HUES64 (cell line): ENCODE data around the gene SRCIN1.
"Not testable (repeated sequence)": the region's sequence is repeated elsewhere in the genome, so short reads cannot be mapped to it uniquely, and the experiment has no call there.

Experiments used
- H3K27ac ChIP-seq: 2 replicates; pipeline ENCODE4 v1.7.0; 2013; ENCODE audit warnings: low read depth, low read length, inconsistent platforms
- H3K27me3 ChIP-seq: 2 replicates; pipeline ENCODE4 v1.6.1; 2013; ENCODE audit warnings: mild to moderate bottlenecking, low read length; ENCODE audit not compliant: insufficient read depth
- H3K36me3 ChIP-seq: 2 replicates; pipeline ENCODE4 v1.6.1; 2013; ENCODE audit warnings: mild to moderate bottlenecking, low read length; ENCODE audit not compliant: insufficient read depth
- H3K4me1 ChIP-seq: 2 replicates; pipeline ENCODE4 v1.6.1; 2013; ENCODE audit warnings: mild to moderate bottlenecking, low read length, moderate library complexity; ENCODE audit not compliant: insufficient read depth
- H3K4me3 ChIP-seq: 2 replicates; pipeline ENCODE4 v1.5.1; 2013; ENCODE audit warnings: mild to moderate bottlenecking, low read length, moderate library complexity
- H3K9ac ChIP-seq: 2 replicates; pipeline ENCODE4 v1.6.1; 2013; ENCODE audit warnings: mild to moderate bottlenecking, low read depth, low read length
- H3K9me3 ChIP-seq: 2 replicates; pipeline ENCODE4 v1.6.1; 2013; ENCODE audit warnings: low read depth, low read length; ENCODE audit not compliant: insufficient read depth
- WGBS: fragments of 150-250, 120-280 bp; methylation state at CpG from one replicate; pipeline ENCODE4 v1.1.7; 2013; ENCODE audit warnings: missing lambda C conversion rate; 5-methylcytosine and 5-hydroxymethylcytosine counted together

The SRCIN1 gene

GRCh38 chr17:38511150-38512108 lies 94.3 kb downstream of the SRCIN1 start:
- peak overlapping the region; percentile 60 for H3K9ac ChIP-seq
- 35% methylated on average over 11 of the region's 15 CpGs for WGBS

DNA sequence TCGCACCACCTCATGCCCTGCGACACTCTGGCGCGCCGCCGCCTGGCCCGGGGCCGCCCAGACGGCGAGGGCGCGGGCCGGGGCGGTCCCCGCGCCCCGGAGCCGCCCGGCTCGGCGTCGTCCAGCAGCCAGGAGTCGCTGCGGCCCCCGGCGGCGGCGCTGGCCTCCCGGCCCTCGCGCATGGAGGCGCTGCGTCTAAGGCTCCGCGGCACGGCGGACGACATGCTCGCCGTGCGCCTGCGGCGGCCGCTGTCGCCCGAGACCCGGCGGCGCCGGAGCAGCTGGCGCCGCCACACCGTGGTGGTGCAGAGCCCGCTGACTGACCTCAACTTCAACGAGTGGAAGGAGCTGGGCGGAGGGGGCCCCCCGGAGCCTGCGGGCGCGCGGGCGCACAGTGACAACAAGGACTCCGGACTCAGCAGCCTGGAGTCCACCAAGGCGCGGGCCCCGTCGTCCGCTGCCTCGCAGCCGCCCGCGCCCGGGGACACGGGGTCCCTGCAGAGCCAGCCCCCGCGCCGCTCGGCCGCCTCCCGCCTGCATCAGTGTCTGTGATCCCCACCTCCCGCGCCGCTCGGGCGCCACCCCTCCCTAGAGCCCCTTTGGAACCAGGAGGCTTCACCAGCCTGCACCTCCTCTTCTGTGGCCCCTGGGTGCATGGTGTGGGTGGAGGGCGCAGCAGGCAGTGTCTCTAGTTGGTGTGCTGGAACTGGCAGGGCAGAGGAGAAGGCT lies 95.2 kb downstream of the SRCIN1 start:
- Histone ChIP-seq H3K27me3 (peaks cover 32% of the 10 kb centered on the region), H3K4me1 (peaks cover 10% of the 10 kb centered on the region), H3K27ac (no peak overlapping the region), H3K9ac (peak overlapping the region; percentile 60), H3K9me3 (no peaks in the 10 kb centered on the region), H3K4me3 (peak overlapping the region; percentile 51), H3K36me3 (peaks cover 11% of the 10 kb centered on the region; the same call in 1 of the 2 replicates)
- WGBS, result 1% methylated on average over 86 of the region's 86 CpGs

More at GRCh38 chr17:38511150-38512108, 94.3 kb downstream of the SRCIN1 start:
- Histone ChIP-seq H3K27me3 (peaks cover 32% of the 10 kb centered on the region), H3K9me3 (no peaks in the 10 kb centered on the region), H3K4me3 (peak overlapping the region; percentile 51), H3K36me3 (peaks cover 4% of the 10 kb centered on the region; the same call in 1 of the 2 replicates), H3K27ac (no peak overlapping the region), H3K4me1 (peaks cover 10% of the 10 kb centered on the region)

DNA sequence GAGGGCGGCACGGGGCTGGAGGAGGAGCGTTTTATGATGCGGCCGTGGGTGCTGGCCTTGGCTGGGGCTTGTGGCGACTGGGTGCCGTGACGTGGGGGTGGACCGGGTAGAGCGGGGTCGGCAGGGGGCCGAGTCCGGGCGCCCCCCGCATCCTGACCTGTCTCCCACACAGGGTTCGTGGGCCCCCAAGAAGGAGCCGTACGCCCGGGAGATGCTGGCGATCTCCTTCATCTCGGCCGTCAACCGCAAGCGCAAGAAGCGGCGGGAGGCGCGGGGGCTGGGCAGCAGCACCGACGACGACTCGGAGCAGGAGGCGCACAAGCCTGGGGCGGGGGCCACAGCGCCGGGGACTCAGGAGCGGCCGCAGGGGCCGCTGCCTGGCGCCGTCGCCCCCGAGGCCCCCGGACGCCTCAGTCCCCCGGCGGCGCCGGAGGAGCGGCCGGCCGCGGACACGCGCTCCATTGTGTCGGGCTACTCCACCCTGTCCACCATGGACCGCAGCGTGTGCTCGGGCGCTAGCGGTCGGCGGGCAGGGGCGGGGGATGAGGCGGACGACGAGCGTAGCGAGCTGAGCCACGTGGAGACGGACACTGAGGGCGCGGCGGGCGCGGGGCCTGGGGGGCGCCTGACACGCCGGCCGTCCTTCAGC lies 95.9 kb downstream of the SRCIN1 start:
- Histone ChIP-seq H3K36me3 (peaks cover 11% of the 10 kb centered on the region; the same call in 1 of the 2 replicates), H3K4me3 (peak overlapping the region; percentile 51), H3K27me3 (peaks cover 32% of the 10 kb centered on the region), H3K4me1 (peaks cover 10% of the 10 kb centered on the region), H3K27ac (no peak overlapping the region), H3K9ac (peak overlapping the region; percentile 7), H3K9me3 (no peaks in the 10 kb centered on the region)
- 1% methylated on average over 80 of the region's 80 CpGs for WGBS

DNA sequence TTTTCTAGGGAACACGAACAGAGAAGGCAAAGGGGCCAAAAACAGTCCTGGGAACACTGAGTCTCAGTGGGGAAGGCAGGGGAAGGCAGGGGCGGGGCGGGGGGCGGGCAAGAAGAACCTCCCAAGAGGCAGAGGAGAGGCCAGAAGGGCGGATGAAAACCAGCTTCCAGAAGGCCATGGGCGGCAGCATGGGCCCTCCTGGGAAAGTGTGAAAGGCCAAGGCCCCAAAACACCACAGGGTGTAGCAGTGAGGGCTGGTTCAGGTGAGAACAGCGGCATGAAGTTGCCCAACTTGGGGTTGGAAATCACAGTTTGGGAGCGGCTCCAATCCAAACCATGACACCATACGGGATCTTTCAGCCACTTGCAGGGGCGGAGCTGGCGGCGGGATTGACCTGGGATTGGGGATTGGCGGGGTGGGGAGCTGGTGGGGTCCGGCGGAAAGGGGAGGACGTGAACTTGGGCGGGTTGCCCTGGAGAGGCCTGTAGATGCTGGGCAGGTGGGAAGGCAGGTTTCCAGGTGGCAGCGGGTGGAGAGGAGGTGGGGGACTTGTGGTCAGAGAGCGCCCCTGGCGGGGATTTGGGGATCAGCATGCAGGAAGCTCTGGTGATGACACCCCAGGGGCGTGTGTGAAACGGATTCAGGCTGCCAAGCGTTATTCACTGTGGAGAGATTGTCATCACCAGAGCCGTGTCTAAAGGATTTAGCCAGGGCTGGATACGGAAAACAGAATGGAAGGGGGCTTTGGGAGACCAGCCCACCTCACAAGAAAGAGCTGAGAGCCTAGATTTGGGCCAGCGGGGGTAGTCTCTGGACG lies 96.6 kb downstream of the SRCIN1 start:
- no peak overlapping the region for H3K9ac ChIP-seq
- H3K4me1 ChIP-seq, result peaks cover 10% of the 10 kb centered on the region
- 21% methylated on average over 27 of the region's 27 CpGs for WGBS
- peaks cover 32% of the 10 kb centered on the region for H3K27me3 ChIP-seq
- H3K9me3 ChIP-seq, result no peaks in the 10 kb centered on the region
- no peak overlapping the region for H3K27ac ChIP-seq
- peak overlapping the region; percentile 51 for H3K4me3 ChIP-seq
- peaks cover 13% of the 10 kb centered on the region; the same call in 1 of the 2 replicates for H3K36me3 ChIP-seq

- H3K27me3 ChIP-seq, result peaks cover 32% of the 10 kb centered on the region
- H3K36me3 ChIP-seq, result peaks cover 18% of the 10 kb centered on the region; the same call in 1 of the 2 replicates
- H3K4me3 ChIP-seq, result no peak overlapping the region
- no peak overlapping the region for H3K9ac ChIP-seq
- 65% methylated on average over 6 of the region's 6 CpGs for WGBS
- peaks cover 10% of the 10 kb centered on the region for H3K4me1 ChIP-seq
- H3K27ac ChIP-seq, result no peak overlapping the region
- H3K9me3 ChIP-seq, result no peaks in the 10 kb centered on the region
Observed at GRCh38 chr17:38508570-38508950, 97.2 kb downstream of the SRCIN1 start.

GRCh38 chr17:38507921-38508569 lies 97.7 kb downstream of the SRCIN1 start:
- 92% methylated on average over 3 of the region's 3 CpGs for WGBS
- no peak overlapping the region for H3K9ac ChIP-seq
- peaks cover 32% of the 10 kb centered on the region for H3K27me3 ChIP-seq
- H3K9me3 ChIP-seq, result no peaks in the 10 kb centered on the region
- peaks cover 10% of the 10 kb centered on the region for H3K4me1 ChIP-seq
- no peak overlapping the region for H3K4me3 ChIP-seq
- peaks cover 18% of the 10 kb centered on the region; the same call in 1 of the 2 replicates for H3K36me3 ChIP-seq
- no peak overlapping the region for H3K27ac ChIP-seq

DNA sequence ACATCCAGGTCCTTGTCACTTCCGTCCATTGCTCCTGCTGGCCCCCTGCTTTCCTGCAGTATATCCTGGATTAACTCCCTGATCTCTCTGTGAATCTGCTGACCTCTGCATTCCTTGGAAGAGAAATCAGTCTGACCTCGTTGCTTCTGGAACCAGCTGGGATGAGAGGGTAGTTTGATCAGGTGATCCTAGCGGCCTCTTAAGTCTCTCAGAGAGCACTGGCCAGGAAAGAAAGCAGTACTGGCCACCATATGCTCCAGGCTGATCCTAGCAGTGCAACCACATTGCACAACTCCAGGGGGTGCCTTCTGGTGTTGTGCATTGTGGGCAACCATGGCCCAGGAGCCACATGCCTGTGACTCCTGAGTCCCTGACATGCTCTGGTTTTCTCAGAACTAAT lies 98.3 kb downstream of the SRCIN1 start:
- 81% methylated on average over 3 of the region's 3 CpGs for WGBS

GRCh38 chr17:38504216-38504615 lies 101.5 kb downstream of the SRCIN1 start:
- no peak overlapping the region for H3K27ac ChIP-seq
- H3K9ac ChIP-seq, result no peak overlapping the region
- H3K4me1 ChIP-seq, result no peaks in the 10 kb centered on the region; the same call in 1 of the 2 replicates
- 95% methylated on average over 14 of the region's 14 CpGs for WGBS
- no peak overlapping the region for H3K4me3 ChIP-seq
- no peaks in the 10 kb centered on the region for H3K9me3 ChIP-seq
- peaks cover 34% of the 10 kb centered on the region; the same call in 1 of the 2 replicates for H3K36me3 ChIP-seq
- no peaks in the 10 kb centered on the region for H3K27me3 ChIP-seq

More for the DNA sequence above, 98.3 kb downstream of the SRCIN1 start:
- Histone ChIP-seq H3K27ac (no peak overlapping the region), H3K36me3 (peaks cover 21% of the 10 kb centered on the region; the same call in 1 of the 2 replicates), H3K9me3 (no peaks in the 10 kb centered on the region), H3K4me1 (peaks cover 10% of the 10 kb centered on the region), H3K27me3 (peaks cover 29% of the 10 kb centered on the region), H3K9ac (no peak overlapping the region), H3K4me3 (no peak overlapping the region)

DNA sequence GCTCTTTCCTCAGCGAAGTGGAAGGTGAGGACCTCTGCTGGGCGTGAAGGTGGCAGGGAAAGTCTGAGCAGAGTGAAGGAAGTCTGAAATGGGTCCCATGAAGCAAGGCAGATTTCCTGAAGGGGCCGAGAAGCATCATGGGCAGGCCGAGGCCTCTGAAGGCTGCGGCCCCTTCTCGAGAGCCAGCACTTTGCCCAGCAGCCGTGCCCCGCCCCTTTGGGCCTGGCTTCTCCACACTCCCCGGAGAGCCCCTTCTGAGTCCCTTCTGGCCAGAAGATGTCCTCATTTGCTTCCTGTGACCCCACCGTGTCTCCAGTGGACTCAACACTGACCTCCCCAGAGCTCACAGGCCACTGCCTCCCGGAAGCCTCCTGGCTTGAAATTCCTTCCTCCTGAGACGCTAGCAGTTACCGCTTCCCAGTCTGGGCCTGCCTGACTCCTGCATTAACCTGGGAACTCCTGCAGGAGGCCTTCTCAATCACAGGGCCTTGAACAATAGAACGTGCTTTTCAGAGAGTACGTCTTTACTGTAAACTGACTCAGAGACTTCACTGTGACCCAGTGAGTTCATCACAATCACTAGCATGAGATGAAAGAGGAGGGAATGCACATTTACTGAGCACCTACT lies 102.4 kb downstream of the SRCIN1 start:
- 89% methylated on average over 14 of the region's 15 CpGs for WGBS
- H3K4me1 ChIP-seq, H3K4me3 ChIP-seq, H3K27ac ChIP-seq, H3K27me3 ChIP-seq, H3K9ac ChIP-seq, H3K9me3 ChIP-seq: not testable (repeated sequence)
- H3K36me3 ChIP-seq, result peaks cover 34% of the 10 kb centered on the region; the same call in 1 of the 2 replicates
